ENCODE measurements around the gene CACNA1G. TPM values are rescaled to one million over a fixed set of nuclear protein-coding genes. Genes with fewer than 3 reads are reported as not detected.

Gene CACNA1G
- total RNA-seq, 1 donor from 2014 or later: not detected

DNA sequence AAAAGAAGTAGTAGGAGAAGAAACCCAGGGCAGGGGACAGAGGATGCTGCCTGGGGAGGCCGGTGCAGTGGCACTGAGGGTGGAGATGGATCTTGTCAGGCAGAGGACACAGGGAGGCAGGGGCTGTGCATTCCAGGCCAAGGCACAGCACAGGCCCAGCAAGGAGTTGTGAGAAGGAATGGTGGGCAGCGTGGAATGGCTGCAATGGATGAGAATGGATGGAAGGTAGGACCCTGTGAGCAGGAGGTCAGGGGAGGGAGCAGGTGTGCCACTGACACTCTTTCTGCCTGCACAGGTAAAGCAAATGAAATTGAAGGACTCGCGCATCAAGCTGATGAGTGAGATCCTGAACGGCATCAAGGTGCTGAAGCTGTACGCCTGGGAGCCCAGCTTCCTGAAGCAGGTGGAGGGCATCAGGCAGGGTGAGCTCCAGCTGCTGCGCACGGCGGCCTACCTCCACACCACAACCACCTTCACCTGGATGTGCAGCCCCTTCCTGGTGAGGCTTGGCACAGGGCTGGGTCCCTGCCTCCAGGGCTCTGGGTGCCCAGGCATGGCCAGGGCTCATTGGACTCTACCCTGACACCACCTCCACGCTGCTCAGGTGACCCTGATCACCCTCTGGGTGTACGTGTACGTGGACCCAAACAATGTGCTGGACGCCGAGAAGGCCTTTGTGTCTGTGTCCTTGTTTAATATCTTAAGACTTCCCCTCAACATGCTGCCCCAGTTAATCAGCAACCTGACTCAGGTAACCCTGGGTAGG is 106.9 kb downstream of the CACNA1G start:
- no peak for DNase-seq (ENCODE audit: low read depth in 2 of 2)

DNA sequence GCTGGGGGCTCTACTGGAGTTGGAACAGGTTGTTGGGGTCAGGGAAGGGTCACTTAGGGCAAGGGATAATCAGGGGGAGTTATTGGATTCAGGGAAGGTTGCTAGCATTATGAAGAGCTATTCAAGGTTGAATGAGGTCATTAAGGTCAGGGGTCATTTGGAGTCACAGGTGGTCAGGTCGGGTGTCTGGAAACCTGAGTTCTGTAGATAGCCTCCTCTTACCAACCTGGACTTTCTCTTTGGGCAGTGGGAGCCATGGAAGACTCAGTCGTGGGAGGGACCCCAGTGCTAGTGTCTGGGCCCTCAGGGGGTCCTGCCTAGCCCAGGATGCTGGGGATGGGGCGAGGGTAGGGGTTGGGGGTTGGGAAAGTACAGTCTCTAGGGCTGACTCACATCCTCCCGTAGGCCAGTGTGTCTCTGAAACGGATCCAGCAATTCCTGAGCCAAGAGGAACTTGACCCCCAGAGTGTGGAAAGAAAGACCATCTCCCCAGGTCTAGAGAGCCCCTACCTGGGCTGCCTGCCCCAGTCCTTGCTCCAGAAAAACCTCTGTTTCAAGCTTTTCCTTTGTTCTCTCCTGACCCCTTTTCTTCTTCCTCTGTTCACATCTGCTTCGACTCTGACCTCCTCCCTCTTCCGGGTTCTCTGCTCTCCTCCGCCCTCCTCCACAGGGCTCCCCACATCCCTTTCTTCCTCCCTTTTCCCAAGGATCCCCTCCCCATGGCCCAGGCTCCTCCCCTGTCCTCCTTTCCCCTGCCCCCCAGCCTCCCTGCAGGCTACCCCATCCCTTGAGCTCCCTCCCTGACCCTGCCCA is 107.7 kb downstream of the CACNA1G start:
- DNase-seq (ENCODE audit: low read depth in 2 of 2): peak; percentile 43 to 57

- no peak for DNase-seq (ENCODE audit: low read depth in 2 of 2)
Measured at GRCh38 chr17:50668838-50669581, 108.5 kb downstream of the CACNA1G start.

GRCh38 chr17:50672071-50672470 is 111.6 kb downstream of the CACNA1G start:
- DNase-seq (ENCODE audit: low read depth in 2 of 2): no peak

DNA sequence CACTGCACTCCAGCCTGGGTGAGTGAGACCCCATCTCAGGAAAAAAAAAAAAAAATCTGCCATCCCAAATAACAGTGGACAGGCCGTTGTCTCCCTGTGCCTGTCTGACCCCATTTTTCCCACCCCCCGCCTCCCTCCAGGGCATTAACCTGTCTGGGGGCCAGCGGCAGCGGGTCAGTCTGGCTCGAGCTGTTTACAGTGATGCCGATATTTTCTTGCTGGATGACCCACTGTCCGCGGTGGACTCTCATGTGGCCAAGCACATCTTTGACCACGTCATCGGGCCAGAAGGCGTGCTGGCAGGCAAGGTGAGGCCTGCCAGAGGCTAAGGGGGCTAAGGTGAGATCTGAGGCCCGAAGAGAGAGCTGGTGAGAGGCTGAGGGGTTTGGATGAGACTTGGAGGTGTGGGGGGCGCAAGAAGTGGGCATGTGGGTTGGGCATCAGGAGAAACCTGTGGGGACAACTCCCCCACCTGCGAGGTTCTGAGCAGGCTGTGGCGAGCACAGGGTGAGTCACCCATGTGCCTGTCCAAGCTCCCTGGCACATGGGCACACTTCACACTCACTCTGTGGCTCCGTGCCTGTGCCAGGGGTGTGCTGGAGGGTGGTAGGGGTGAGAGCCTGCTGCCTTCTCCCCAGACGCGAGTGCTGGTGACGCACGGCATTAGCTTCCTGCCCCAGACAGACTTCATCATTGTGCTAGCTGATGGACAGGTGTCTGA is 112.5 kb downstream of the CACNA1G start:
- DNase-seq (ENCODE audit: low read depth in 2 of 2): no peak

GRCh38 chr17:50675190-50675589 is 114.7 kb downstream of the CACNA1G start:
- no peak for DNase-seq (ENCODE audit: low read depth in 2 of 2)

GRCh38 chr17:50675627-50676026 is 115.1 kb downstream of the CACNA1G start:
- DNase-seq (ENCODE audit: low read depth in 2 of 2): no peak

GRCh38 chr17:50676065-50676975 is 115.8 kb downstream of the CACNA1G start:
- no peak for DNase-seq (ENCODE audit: low read depth in 2 of 2)

Other genes starting within 250 kb of the CACNA1G start
- 15.3 and 18.5 TPM in 2 replicates for gene XYLT2, start 214.6 kb upstream of the CACNA1G start, total RNA-seq
- gene MRPL27, start 187.5 kb upstream of the CACNA1G start, total RNA-seq: 42.1 and 55.8 TPM in 2 replicates
- gene EME1, start 187.5 kb upstream of the CACNA1G start, total RNA-seq: 0.79 and 1.5 TPM in 2 replicates
- 92.3 and 95.9 TPM in 2 replicates for gene LRRC59, start 163.2 kb upstream of the CACNA1G start, total RNA-seq
- gene ACSF2, start 134.5 kb upstream of the CACNA1G start, total RNA-seq: 4.6 and 5.0 TPM in 2 replicates
- gene CHAD, start 91.8 kb upstream of the CACNA1G start, total RNA-seq: under 0.01 TPM in 1 of 2 replicates, not detected in the other
- 10.9 and 14.5 TPM in 2 replicates for gene RSAD1, start 81.9 kb upstream of the CACNA1G start, total RNA-seq
- under 0.01 and 0.20 TPM in 2 replicates for gene MYCBPAP, start 52.3 kb upstream of the CACNA1G start, total RNA-seq
- 0.22 TPM in 1 of 2 replicates, not detected in the other for gene EPN3, start 28.0 kb upstream of the CACNA1G start, total RNA-seq
- 22.2 and 31.4 TPM in 2 replicates for gene SPATA20, start 13.5 kb upstream of the CACNA1G start, total RNA-seq
- 0.40 and 1.7 TPM in 2 replicates for gene ABCC3, start 74.2 kb downstream of the CACNA1G start, total RNA-seq
- gene ANKRD40, start 147.2 kb downstream of the CACNA1G start, total RNA-seq: 21.6 and 32.5 TPM in 2 replicates
- gene LUC7L3, start 158.9 kb downstream of the CACNA1G start, total RNA-seq: 11.3 and 17.1 TPM in 2 replicates
- not detected in 2 replicates for gene ANKRD40CL, start 206.8 kb downstream of the CACNA1G start, total RNA-seq

Measured in lung microvascular endothelial cell (primary cell).